GM10266 (cell line): ENCODE data around the gene RFC1.

ENCODE experiments used
- DNase-seq: peaks from one replicate; pipeline ENCODE4 v3.0.0; 2012; ENCODE audit errors: extremely low spot score
- CTCF ChIP-seq: IDR thresholded peaks from 2 replicates; pipeline ENCODE4 v1.5.1; 2012; ENCODE audit warnings: mild to moderate bottlenecking, low read depth; ENCODE audit not compliant: control insufficient read depth, insufficient read depth; ENCODE audit errors: missing control alignments

RFC1 gene

GRCh38 chr4:39335566-39335965 lies 30.6 kb downstream of the RFC1 start:
- no peak for DNase-seq
- no peak for TF ChIP-seq CTCF

GRCh38 chr4:39331191-39331590 lies 35.0 kb downstream of the RFC1 start:
- TF ChIP-seq CTCF = no peak

GRCh38 chr4:39330353-39330752 lies 35.8 kb downstream of the RFC1 start:
- no peak for TF ChIP-seq CTCF

More at GRCh38 chr4:39331191-39331590, 35.0 kb downstream of the RFC1 start:
- no peak for DNase-seq

GRCh38 chr4:39326468-39326977 lies 39.6 kb downstream of the RFC1 start:
- DNase-seq = no peak
- TF ChIP-seq CTCF = no peak

More at GRCh38 chr4:39330353-39330752, 35.8 kb downstream of the RFC1 start:
- no peak for DNase-seq

GRCh38 chr4:39324897-39325613 lies 41.1 kb downstream of the RFC1 start:
- TF ChIP-seq CTCF = no peak
- no peak for DNase-seq

GRCh38 chr4:39324446-39324845 lies 41.7 kb downstream of the RFC1 start:
- TF ChIP-seq CTCF = no peak
- no peak for DNase-seq

- no peak for TF ChIP-seq CTCF
- no peak for DNase-seq
Measured at GRCh38 chr4:39323821-39324220, 42.3 kb downstream of the RFC1 start.
